Activated CD4-positive, alpha-beta T cell treated with anti-CD3 and anti-CD28 coated beads, Interleukin-2, amount 50 U/mL, for 48 hours (primary cell): ENCODE results near the gene ADAMTSL2.
"Not testable (repeated sequence)": the region's sequence is repeated elsewhere in the genome, so short reads cannot be mapped to it uniquely, and the experiment has no call there.

Source experiments
- DNase-seq, 2 experiments: peaks; one replicate each; pipeline ENCODE4 v3.0.0-alpha.2; 2020

The ADAMTSL2 gene

GRCh38 chr9:133560944-133561343 is 26.4 kb downstream of the ADAMTSL2 start:
- DNase-seq = no peak

- DNase-seq = no peak
Observed at GRCh38 chr9:133561976-133562554, 27.6 kb downstream of the ADAMTSL2 start.

- no peak for DNase-seq
Observed at GRCh38 chr9:133562611-133563290, 28.2 kb downstream of the ADAMTSL2 start.

- DNase-seq = no peak
Observed at GRCh38 chr9:133563291-133563796, 28.8 kb downstream of the ADAMTSL2 start.

GRCh38 chr9:133563814-133564213 is 29.3 kb downstream of the ADAMTSL2 start:
- DNase-seq = not testable (repeated sequence)

- DNase-seq = no peak
Observed at GRCh38 chr9:133564451-133565116, 30.1 kb downstream of the ADAMTSL2 start.

- no peak for DNase-seq
Observed at GRCh38 chr9:133566382-133566781, 31.9 kb downstream of the ADAMTSL2 start.

- no peak for DNase-seq
Observed at GRCh38 chr9:133566817-133567216, 32.3 kb downstream of the ADAMTSL2 start.

GRCh38 chr9:133568186-133568585 is 33.7 kb downstream of the ADAMTSL2 start:
- no peak for DNase-seq

GRCh38 chr9:133569121-133569785 is 34.7 kb downstream of the ADAMTSL2 start:
- DNase-seq = no peak

- no peak for DNase-seq
Observed at GRCh38 chr9:133569891-133570690, 35.6 kb downstream of the ADAMTSL2 start.

- DNase-seq = no peak
Observed at GRCh38 chr9:133570691-133571080, 36.2 kb downstream of the ADAMTSL2 start.

- DNase-seq = no peak
Observed at GRCh38 chr9:133571391-133571890, 36.9 kb downstream of the ADAMTSL2 start.

GRCh38 chr9:133571896-133572595 is 37.5 kb downstream of the ADAMTSL2 start:
- DNase-seq = no peak

- DNase-seq = no peak
Observed at GRCh38 chr9:133572821-133573361, 38.4 kb downstream of the ADAMTSL2 start.

GRCh38 chr9:133573791-133574515 is 39.4 kb downstream of the ADAMTSL2 start:
- no peak for DNase-seq

GRCh38 chr9:133574771-133575170 is 40.3 kb downstream of the ADAMTSL2 start:
- DNase-seq = no peak

- no peak for DNase-seq
Observed at GRCh38 chr9:133575186-133576030, 40.9 kb downstream of the ADAMTSL2 start.

GRCh38 chr9:133576031-133576874 is 41.7 kb downstream of the ADAMTSL2 start:
- DNase-seq = no peak
